ENCODE measurements around the gene GULP1. TPM values are rescaled to one million over a fixed set of nuclear protein-coding genes. Genes with fewer than 3 reads are reported as not detected.
A peak's percentile ranks its signal among the peaks of the same experiment; 100 is the strongest.

Gene GULP1
- total and polyA plus RNA-seq, 3 donors from 2014 or later = 76.2 to 90.3 (median 78.5) TPM

DNA sequence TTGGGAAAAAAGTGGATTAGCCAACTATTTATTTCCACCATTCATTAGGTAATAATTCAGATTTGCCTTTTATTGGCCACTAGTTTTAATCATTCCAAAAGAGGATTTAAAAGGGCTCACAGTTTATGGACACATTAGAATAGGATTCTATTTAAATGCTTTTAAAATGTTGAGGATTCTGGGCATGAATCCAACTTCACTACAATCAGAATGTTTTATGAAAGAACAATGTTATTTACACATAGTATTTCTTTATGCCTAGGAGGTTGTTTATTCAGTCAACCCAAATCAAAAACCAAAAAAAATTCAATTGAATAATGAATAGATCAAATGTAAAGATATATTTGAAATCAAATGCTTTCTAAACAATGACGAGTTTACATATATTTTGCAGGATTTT is 232.2 kb downstream of the GULP1 start:
- Histone ChIP-seq H3K36me3 (ENCODE audit: low read depth, missing control alignments) (no peaks in the 10 kb centered on the region), H3K27ac (no peak overlapping the region), H3K4me3 (no peak overlapping the region), H3K4me1 (peaks cover 5% of the 10 kb centered on the region), H3K27me3 (no peaks in the 10 kb centered on the region), H3K9me3 (no peaks in the 10 kb centered on the region)
- intact Hi-C loops (cut with DNase I; ENCODE audit: low total_unique reads) = no loop called here
- DNase-seq = no peak
- TF ChIP-seq, protein P1, sequence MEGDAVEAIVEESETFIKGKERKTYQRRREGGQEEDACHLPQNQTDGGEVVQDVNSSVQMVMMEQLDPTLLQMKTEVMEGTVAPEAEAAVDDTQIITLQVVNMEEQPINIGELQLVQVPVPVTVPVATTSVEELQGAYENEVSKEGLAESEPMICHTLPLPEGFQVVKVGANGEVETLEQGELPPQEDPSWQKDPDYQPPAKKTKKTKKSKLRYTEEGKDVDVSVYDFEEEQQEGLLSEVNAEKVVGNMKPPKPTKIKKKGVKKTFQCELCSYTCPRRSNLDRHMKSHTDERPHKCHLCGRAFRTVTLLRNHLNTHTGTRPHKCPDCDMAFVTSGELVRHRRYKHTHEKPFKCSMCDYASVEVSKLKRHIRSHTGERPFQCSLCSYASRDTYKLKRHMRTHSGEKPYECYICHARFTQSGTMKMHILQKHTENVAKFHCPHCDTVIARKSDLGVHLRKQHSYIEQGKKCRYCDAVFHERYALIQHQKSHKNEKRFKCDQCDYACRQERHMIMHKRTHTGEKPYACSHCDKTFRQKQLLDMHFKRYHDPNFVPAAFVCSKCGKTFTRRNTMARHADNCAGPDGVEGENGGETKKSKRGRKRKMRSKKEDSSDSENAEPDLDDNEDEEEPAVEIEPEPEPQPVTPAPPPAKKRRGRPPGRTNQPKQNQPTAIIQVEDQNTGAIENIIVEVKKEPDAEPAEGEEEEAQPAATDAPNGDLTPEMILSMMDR (IDR thresholded peaks at IDR 0.05) = no peak
- TF ChIP-seq POLR2A (IDR thresholded peaks at IDR 0.05) = no peak
- WGBS, 2 donors = 93 to 96% methylated on average over 1 of the region's 1 CpG

DNA sequence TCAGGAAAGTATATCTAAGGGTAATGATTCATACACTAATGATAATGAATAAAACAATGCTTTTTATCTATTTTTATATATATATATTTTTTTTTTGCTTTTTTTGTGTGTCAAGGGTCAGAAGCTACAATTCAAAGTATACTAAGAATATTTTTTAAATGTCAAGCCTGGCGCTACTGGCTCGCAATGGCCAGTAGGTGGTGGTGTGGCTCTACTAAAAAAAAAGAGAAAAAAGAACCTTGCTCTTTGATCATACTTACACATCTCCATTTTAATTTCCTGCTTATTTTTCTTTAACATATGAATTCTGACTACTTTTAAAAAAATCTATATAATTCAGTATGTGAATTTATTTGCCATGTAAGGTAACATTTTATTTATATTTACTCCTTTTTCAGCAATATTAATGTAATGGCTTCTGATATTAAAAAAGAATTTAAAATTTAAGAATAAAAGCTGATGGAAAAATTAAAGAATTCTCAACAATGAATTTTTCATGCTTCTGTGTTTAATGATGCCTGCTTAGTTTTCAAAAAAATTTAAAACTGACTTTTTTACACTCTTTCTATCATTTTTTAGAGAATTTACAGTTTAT is 232.9 kb downstream of the GULP1 start:
- H3K36me3 ChIP-seq (ENCODE audit: low read depth, missing control alignments) = no peaks in the 10 kb centered on the region
- no peaks in the 10 kb centered on the region for H3K9me3 ChIP-seq
- no peak overlapping the region for H3K27ac ChIP-seq
- H3K4me1 ChIP-seq = peaks cover 5% of the 10 kb centered on the region
- WGBS, 2 donors = 16 to 34% methylated on average over 2 of the region's 2 CpGs
- intact Hi-C loops (cut with DNase I; ENCODE audit: low total_unique reads) = no loop called here
- no peak overlapping the region for H3K4me3 ChIP-seq
- H3K27me3 ChIP-seq = no peaks in the 10 kb centered on the region
- no peak for TF ChIP-seq POLR2A (IDR thresholded peaks at IDR 0.05)
- TF ChIP-seq, protein P1 (IDR thresholded peaks at IDR 0.05) = peak; percentile 42 to 84 (median 69)
- peak; percentile 28 for DNase-seq

DNA sequence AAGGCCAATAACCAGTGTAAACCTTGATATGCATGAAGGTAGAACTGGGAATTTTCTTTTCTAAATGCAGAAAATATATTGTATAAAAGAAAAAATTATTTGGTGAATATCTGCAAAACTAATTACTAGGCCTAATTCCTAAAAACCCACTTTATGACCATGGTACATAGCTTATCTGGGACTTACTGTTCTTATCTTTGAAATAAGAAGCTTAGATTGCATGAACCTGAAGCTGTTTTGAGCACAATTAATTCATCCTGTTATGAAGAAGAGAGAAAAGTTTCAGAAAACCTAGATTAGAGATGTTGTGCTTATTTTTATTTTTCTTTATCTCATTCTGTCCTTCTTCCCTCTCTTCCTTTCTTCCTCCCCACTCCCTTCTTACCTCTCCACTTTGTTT is 235.0 kb downstream of the GULP1 start:
- Histone ChIP-seq H3K27me3 (no peaks in the 10 kb centered on the region), H3K27ac (peak overlapping the region in 1 of 2 donors; percentile 46), H3K9me3 (no peaks in the 10 kb centered on the region), H3K4me3 (no peak overlapping the region), H3K4me1 (peaks cover 5% of the 10 kb centered on the region), H3K36me3 (ENCODE audit: low read depth, missing control alignments) (no peaks in the 10 kb centered on the region)
- TF ChIP-seq, protein P1 (IDR thresholded peaks at IDR 0.05) = no peak
- no peak for TF ChIP-seq POLR2A (IDR thresholded peaks at IDR 0.05)
- intact Hi-C loops (cut with DNase I; ENCODE audit: low total_unique reads) = no loop called here
- DNase-seq = no peak

DNA sequence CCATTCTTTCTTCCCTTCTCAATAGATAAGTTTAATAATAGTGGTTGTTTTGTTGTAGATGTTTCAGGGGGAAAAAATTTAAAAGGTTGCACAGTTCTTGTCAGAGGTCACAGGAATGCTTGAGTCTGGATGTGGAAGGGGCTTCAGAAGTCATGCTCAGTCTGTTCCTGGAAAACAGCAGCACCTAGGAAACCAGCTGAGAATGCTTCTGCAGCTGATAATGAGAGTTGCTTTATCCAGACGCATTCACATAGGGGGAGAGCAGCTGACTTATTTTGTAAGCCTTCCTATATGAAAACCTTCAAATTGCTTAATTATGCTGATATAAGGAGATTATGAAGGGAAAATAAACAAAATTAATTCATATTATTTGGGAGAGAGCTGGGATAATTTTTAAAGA is 235.5 kb downstream of the GULP1 start:
- H3K9me3 ChIP-seq = no peaks in the 10 kb centered on the region
- DNase-seq = no peak
- intact Hi-C loops (cut with DNase I; ENCODE audit: low total_unique reads) = no loop called here
- H3K27me3 ChIP-seq = no peaks in the 10 kb centered on the region
- TF ChIP-seq POLR2A (IDR thresholded peaks at IDR 0.05) = no peak
- TF ChIP-seq, protein P1 (IDR thresholded peaks at IDR 0.05) = no peak
- 25 to 38% methylated on average over 1 of the region's 1 CpG for WGBS, 2 donors
- H3K36me3 ChIP-seq (ENCODE audit: low read depth, missing control alignments) = no peaks in the 10 kb centered on the region
- H3K27ac ChIP-seq = peak overlapping the region in 1 of 2 donors; percentile 46
- H3K4me1 ChIP-seq = peaks cover 5% of the 10 kb centered on the region
- H3K4me3 ChIP-seq = no peak overlapping the region

DNA sequence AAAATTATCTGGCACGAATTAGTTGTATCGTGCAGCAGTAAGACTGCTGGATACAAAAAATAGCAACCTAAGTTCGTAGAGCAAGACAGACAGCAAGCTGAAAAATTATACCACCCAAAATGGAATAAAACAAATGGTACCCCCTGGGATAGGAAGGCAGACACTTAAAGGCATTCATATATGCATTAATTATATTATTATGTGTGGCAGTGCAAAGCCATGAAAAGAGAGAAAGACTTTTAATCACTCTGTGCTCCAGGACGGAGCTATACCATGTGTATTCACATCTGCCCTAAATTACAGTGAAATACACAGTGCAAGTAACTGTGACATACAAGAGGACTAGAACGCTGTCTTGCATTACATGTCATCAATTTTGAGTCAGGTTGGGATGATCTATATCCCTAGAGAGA is 235.9 kb downstream of the GULP1 start:
- no peaks in the 10 kb centered on the region for H3K27me3 ChIP-seq
- no peaks in the 10 kb centered on the region for H3K9me3 ChIP-seq
- no peak for DNase-seq
- peaks cover 5% of the 10 kb centered on the region for H3K4me1 ChIP-seq
- intact Hi-C loops (cut with DNase I; ENCODE audit: low total_unique reads) = no loop called here
- no peaks in the 10 kb centered on the region for H3K36me3 ChIP-seq (ENCODE audit: low read depth, missing control alignments)
- H3K27ac ChIP-seq = peak overlapping the region in 1 of 2 donors; percentile 46
- 54 to 60% methylated on average over 5 of the region's 5 CpGs for WGBS, 2 donors
- no peak for TF ChIP-seq POLR2A (IDR thresholded peaks at IDR 0.05)
- TF ChIP-seq, protein P1 (IDR thresholded peaks at IDR 0.05) = no peak
- no peak overlapping the region for H3K4me3 ChIP-seq

Data from testis (tissue), 3 donors.